GM21515 (cell line): ENCODE measurements around the gene SNRNP40.

Experiments
- ATAC-seq: cut with Tn5 transposase; IDR thresholded peaks from one replicate; pipeline ENCODE4 v1.9.1; 2021; ENCODE audit not compliant: unreplicated experiment

The SNRNP40 gene

GRCh38 chr1:31296486-31297276, at the start of gene SNRNP40, which contains the start of gene ZCCHC17:
TSS of gene SNRNP40 (minus strand) at chr1:31296788. CDS start at chr1:31296751, 37 bp downstream.
TSS of gene ZCCHC17 (plus strand) at chr1:31297032. CDS start at chr1:31310099, 13,067 bp downstream.
- peak; percentile 95 for ATAC-seq

DNA sequence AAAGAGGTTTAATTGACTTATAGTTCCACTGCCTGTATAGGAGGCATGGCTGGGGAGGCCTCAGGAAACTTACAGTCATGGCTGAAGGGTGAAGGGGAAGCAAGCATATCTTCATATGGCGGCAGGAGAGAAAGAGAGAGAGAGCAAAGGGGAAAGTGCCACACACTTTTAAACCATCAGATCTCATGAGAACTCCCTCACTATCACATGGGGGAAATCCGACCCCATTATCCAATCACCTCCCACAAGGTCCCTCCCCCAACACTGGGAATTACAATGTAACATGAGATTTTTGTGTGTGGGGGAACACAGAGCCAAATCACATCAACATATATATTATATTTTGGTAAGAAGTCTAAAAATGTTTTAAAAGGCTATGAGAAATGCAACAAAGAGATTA, 49.0 kb upstream of the SNRNP40 start:
- ATAC-seq, result no peak

DNA sequence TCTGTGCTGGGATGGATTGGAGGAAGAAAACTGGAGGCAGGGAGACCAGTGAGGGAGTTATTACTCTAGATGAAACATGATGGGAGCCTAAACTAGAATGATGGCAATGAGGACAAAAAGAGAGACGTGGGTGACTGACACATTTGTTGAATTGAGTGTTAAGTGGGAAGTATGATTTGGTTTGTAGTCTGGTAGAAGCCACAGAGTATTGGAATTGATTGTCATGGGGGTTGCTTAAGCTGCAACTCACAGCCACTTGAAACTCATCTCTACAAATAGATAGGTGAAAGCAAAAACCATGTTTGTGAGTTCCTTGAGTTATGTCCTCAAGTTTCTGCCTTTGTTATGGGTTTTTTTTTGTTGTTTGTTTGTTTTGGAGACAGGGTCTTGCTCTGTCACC, 47.9 kb upstream of the SNRNP40 start:
- no peak for ATAC-seq

GRCh38 chr1:31336687-31337467, 40.3 kb upstream of the SNRNP40 start:
- no peak for ATAC-seq

DNA sequence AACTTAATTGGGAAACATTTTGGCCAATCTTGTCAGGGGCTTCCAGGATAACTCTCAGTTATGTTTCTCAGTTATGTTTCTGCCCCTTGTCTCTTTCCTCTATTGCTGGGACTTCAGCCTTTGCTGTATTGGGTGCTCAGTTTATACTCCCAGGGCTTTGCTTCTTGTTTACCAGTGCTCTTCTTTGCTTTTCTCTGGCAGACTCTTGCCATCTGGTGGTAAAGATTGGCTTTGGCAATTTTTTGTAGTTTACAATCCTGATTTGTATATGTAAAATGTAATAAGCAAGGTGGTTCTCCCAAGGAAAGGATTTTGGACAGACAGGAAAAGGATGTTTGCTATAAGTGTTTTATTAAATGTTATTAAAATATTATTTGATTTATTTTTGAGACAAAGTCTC, 38.4 kb upstream of the SNRNP40 start:
- no peak for ATAC-seq

DNA sequence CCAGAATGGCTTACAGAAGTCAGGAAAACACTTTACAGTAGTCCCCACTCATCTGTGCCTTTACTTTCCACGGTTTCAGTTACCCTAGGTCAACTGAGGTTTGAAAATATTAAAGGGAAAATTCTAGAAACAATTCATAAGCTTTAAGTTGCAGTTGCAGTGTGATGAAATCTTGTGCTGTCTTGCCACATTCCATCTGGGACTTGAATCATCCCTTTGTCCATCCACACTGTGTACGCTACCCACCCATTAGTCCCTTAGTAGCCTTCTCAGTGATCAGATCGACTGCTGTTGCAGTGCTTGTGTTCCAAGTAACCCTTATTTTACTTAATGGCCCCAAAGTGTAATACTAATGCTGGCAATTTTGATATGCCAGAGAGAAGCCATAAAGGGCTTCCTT, 30.8 kb upstream of the SNRNP40 start:
- ATAC-seq, result no peak

- no peak for ATAC-seq
Measured at GRCh38 chr1:31326461-31326860, 29.9 kb upstream of the SNRNP40 start.

DNA sequence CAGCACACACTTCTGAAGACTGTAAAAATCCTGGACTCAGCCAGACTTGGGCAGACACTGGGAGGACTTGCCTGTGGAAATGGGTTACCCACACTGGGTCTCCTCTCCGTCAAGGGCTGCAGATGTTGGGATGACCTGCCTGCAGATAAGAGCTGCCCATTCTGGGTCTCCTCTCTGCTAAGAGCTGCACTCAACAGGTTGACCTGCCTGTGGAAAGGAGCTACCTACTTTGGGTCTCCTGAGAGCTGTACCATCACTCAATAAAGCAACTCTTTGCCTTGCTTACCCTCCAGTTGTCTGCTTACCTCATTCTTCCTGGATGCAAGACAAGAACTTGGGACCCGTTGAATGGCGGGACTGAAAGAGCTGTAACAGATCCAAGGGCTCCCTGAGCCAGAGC, 28.4 kb upstream of the SNRNP40 start:
- ATAC-seq, result no peak

DNA sequence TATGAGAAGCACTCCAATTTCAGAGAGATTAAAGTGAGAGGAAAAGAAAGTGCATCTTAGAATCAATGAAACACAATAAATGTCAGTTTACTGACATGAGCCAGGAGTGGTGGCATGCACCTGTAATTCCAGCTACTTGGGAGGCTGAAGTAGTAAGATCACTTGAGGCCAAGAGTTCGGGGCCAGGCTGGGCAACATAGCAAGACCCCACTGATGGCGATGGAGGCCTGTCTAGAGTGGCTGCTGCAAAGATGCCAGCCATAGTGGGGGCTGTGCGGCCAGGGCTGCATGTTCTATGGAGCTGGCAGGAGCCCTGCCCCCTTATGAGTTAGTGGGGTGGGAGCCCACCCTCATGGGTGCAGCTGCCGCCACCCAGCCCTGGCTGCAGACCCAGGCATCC, 27.5 kb upstream of the SNRNP40 start:
- no peak for ATAC-seq

GRCh38 chr1:31318146-31318545, 21.6 kb upstream of the SNRNP40 start:
- ATAC-seq, result no peak

DNA sequence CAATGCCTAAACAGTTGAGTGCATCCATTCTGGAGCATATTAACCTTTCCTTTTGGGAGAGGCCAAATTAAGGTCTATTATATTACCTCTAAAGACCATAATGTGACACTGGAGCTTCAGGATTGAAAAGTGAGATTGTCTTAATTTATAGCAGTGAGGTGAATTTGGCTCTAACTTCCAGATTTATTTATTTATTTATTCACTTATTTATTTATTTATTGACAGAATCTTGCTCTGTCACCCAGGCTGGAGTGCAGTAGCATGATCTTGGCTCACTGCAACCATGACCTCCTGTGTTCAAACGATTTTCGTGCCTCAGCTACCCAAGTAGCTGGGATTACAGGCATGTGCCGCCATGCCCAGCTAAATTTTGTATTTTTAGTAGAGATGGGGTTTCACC, 19.3 kb upstream of the SNRNP40 start:
- no peak for ATAC-seq

DNA sequence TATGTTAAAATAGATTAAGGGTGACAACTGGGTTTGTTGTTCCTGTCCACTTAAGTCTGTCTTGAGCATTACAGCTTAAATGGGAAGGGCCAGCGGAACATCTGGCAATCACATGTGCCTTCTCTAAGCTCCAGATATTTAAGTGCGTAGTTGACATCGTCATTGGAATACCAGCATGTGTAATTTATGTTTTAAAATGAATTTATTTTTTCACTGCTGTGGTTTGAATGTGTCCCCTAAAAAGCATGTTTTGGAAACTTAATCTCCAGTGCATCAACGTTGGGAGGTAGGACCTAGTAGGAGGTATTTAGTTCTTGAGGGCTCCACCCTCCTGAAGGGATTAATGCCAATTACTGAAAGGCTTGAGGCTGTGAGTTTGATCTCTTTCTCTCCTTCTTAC, 13.6 kb upstream of the SNRNP40 start:
- ATAC-seq, result no peak

GRCh38 chr1:31308036-31308435, 11.4 kb upstream of the SNRNP40 start:
- ATAC-seq, result no peak

- no peak for ATAC-seq
Measured at GRCh38 chr1:31306278-31306677, 9.7 kb upstream of the SNRNP40 start.

DNA sequence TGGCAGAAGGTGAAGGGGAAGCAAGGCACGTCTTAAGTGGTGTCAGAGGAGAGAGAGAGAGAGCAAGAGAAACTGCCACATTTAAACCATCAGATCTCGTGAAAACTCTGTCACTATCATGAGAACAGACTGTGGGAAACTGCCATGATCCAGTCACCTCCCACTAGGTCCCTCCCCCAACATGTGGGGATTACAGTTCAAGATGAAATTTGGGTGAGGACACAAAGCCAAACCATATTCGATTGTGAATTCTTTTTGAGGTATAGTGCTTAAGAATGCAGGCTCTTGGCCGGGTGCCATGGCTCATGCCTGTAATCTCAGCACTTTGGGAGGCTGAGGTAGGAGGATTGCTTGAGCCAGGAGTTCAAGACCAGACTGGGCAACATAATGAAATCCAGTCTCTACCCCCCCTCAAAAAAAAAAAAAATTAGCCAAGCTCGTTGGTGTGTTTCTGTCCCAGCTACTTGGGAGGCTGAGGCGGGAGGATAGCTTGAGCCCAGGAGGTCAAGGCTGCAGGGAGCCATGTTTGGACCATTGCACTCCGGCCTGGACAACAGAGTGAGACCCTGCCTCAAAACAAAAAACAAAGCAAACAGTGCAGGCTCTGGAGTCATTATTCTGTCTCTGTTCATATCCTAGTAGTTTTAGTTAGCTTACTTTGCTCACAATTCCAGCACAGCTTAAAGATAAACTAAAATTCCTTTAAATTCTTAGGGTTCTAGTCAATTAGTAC, 6.3 kb upstream of the SNRNP40 start:
- ATAC-seq, result no peak

DNA sequence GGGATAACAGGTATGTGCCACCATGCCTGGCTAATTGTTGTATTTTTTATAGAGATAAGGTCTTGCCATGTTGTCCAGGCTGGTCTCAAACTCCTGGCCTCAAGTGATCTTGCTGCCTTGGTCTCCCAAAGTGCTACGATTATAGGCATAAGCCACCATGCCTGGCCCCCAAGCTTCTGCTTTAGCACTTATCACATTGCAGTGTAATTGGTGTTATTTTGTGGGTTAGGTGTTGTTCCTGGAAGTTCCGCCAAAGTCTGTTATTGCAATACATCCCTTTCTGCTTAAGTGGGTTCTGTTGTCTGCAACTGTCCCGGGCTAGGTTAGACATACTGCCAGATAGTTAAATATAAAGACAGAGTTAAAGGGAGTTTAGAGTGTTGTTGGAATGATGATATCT, 3.6 kb upstream of the SNRNP40 start:
- no peak for ATAC-seq

DNA sequence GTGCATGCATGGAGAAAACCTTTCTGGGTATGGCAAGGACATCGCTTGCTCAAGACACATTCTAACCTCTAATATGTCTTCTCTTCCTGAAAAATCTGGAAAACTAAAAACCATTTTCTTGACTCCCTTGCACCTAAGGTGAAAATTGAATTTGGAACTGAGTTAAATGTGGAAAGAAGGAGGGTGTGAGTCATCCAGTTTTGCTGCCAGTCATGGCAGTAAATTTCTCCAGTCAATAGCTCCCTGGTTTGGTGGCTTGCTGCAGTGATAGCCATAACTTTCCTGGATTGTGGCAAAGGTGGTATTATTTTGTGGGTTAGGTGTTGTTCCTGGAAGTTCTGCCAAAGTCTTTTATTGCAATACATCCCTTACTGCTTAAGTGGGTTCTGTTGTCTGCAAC, 2.8 kb upstream of the SNRNP40 start:
- no peak for ATAC-seq

DNA sequence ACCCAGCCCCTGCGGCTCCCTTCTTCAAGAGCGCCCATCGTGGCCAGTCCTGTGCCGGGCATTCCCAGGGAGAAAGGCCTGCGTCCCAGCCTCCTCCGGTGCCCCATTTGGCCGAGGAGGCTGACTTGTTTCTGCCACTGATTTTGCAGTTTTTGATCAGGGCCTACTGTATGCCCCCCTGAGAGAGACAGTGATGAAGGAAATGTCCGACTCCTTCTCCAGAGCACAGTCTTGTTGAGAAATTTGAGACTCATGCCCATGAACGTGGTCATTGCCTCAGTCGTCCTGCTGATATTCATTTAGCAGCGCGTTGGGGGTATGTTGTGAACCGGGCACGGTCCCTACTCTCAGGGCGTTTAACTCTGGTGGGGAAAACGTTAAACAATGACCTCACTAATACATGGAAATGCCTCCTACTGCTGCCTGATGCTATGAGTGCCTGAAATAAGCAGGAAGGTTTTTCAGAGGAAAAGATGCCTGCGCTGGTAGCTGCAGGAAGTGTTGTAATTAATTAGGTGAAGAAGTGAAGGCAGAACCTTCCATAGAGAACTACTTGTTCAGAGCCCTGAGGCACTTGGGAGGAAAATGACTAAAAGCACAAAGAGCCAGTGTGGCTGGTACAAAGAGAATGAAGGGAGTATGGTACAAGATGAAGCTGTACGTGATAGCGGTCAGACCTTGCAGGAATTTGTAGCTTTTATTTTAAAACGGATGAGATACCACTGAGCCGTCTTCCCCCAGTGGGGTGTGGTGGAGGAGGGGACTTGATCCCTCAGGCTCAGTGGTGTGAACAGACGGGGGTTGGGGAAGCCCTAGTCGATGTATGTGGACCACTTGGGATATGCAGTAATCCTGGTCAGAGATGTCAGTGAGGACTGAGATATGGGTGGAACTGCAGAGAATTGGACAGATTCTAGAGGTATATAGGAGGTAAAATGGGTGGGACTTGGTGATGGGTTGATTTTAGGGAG, 974 bp upstream of the SNRNP40 start:
- no peak for ATAC-seq

GRCh38 chr1:31295874-31296485, 608 bp downstream of the SNRNP40 start:
- peak; percentile 3 for ATAC-seq

DNA sequence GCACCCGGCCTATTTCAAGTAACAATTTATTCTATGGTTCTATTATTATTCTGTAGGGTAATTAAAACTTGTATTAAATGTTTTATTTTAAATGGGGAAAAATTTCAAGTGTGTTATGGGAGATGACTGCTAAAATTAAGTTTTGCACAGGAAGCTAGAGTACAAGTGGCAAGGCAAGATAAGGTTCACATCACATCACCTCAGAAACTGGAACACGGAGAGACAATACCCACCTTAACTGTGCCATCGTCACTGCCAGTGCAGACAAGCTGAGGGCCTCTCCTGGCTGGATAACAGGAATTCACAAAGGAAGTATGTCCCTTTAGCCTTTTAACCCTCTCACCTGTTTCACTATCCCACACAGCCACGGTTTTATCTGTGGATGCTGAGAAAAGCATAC, 7.6 kb downstream of the SNRNP40 start:
- no peak for ATAC-seq
